Activated B cell treated with CpG ODN at 0.5 μM for 24 hours (primary cell): ENCODE data around the gene RPS6KA2. TPM values are rescaled to one million over a fixed set of nuclear protein-coding genes. Genes with fewer than 3 reads are reported as not detected.

ENCODE experiments used
- ATAC-seq: fragments of 200-7000 bp; cut with Tn5 transposase; one replicate; pipeline ENCODE4 v1.10.0; 2021; ENCODE audit warnings: low read depth, mild to moderate bottlenecking, moderate library complexity
- CTCF ChIA-PET: fragments of 350-600 bp; sonication (Branson Sonifier 250); formaldehyde crosslinking; loops from one replicate; lab custom pipeline; 2021; ENCODE audit warnings: antibody characterized with exemption; lab: Charles Lee
- POLR2A ChIA-PET: fragments of 350-600 bp; sonication (Branson Sonifier 250); formaldehyde crosslinking; loops from one replicate; lab custom pipeline; 2021; ENCODE audit warnings: antibody characterized with exemption; lab: Charles Lee
- DNase-seq: peaks from one replicate; pipeline ENCODE4 v3.0.0; 2022
- H3K27ac Mint-ChIP-seq: one replicate; pipeline ENCODE4 v1.8.0; 2020; ENCODE audit warnings: mixed read lengths
- H3K27me3 Mint-ChIP-seq: one replicate; pipeline ENCODE4 v1.8.0; 2021; ENCODE audit warnings: mixed read lengths
- H3K36me3 Mint-ChIP-seq: one replicate; pipeline ENCODE4 v1.8.0; 2021; ENCODE audit warnings: low read depth, mixed read lengths
- H3K4me1 Mint-ChIP-seq: one replicate; pipeline ENCODE4 v1.8.0; 2021; ENCODE audit warnings: mixed read lengths
- H3K4me3 Mint-ChIP-seq: one replicate; pipeline ENCODE4 v1.8.0; 2020; ENCODE audit warnings: mild to moderate bottlenecking, mixed read lengths
- H3K9me3 Mint-ChIP-seq: one replicate; pipeline ENCODE4 v1.8.0; 2020; ENCODE audit warnings: mixed read lengths
- CTCF ChIP-seq: fragments of 200-600 bp; IDR thresholded peaks from one replicate; pipeline ENCODE4 v1.8.0; 2022; ENCODE audit warnings: antibody characterized with exemption, mild to moderate bottlenecking
- intact Hi-C: fragments of 100-400 bp; cut with micrococcal nuclease; formaldehyde crosslinking; loops from one replicate; pipeline ENCODE4 v1.15.1; 2024
- total RNA-seq: library from RNA; stranded (reverse); gene quantifications from 2 replicates; pipeline ENCODE4 v1.2.3, GENCODE V29; 2022

RPS6KA2 gene
- total RNA-seq, 1 donor from 2014 or later: 14.4 TPM

- intact Hi-C loops: no loop called here
- Mint-ChIP-seq H3K4me3 (no peak overlapping the region), H3K27me3 (peaks cover 8% of the 10 kb centered on the region), H3K27ac (no peak overlapping the region), H3K36me3 (peaks cover 3% of the 10 kb centered on the region), H3K4me1 (peaks cover 3% of the 10 kb centered on the region), H3K9me3 (peaks cover 11% of the 10 kb centered on the region)
- ChIA-PET CTCF (no interaction called here), POLR2A (no interaction called here)
- no peak for DNase-seq
- no peak for TF ChIP-seq CTCF
- ATAC-seq: no peak
Observed at GRCh38 chr6:166559662-166560061, 67.4 kb downstream of the RPS6KA2 start.

GRCh38 chr6:166559211-166559610 is 67.8 kb downstream of the RPS6KA2 start:
- ATAC-seq: no peak
- no peak for DNase-seq
- H3K27me3 Mint-ChIP-seq: peaks cover 8% of the 10 kb centered on the region
- H3K4me1 Mint-ChIP-seq: peaks cover 3% of the 10 kb centered on the region
- CTCF ChIA-PET: no interaction called here
- H3K36me3 Mint-ChIP-seq: peaks cover 3% of the 10 kb centered on the region
- no peak overlapping the region for H3K4me3 Mint-ChIP-seq
- no peak overlapping the region for H3K27ac Mint-ChIP-seq
- intact Hi-C loops: no loop called here
- TF ChIP-seq CTCF: no peak
- peaks cover 11% of the 10 kb centered on the region for H3K9me3 Mint-ChIP-seq
- POLR2A ChIA-PET: no interaction called here

GRCh38 chr6:166558156-166559005 is 68.7 kb downstream of the RPS6KA2 start:
- DNase-seq (no peak), ATAC-seq (no peak)
- Mint-ChIP-seq H3K4me1 (peaks cover 3% of the 10 kb centered on the region), H3K9me3 (peaks cover 11% of the 10 kb centered on the region), H3K27me3 (peaks cover 8% of the 10 kb centered on the region), H3K36me3 (peaks cover 3% of the 10 kb centered on the region), H3K4me3 (no peak overlapping the region), H3K27ac (no peak overlapping the region)
- POLR2A ChIA-PET: no interaction called here
- CTCF ChIA-PET: no interaction called here
- no peak for TF ChIP-seq CTCF
- intact Hi-C loops: no loop called here

GRCh38 chr6:166556863-166557322 is 70.2 kb downstream of the RPS6KA2 start:
- ChIA-PET POLR2A (no interaction called here), CTCF (no interaction called here)
- peaks cover 8% of the 10 kb centered on the region for H3K27me3 Mint-ChIP-seq
- intact Hi-C loops: no loop called here
- peaks cover 3% of the 10 kb centered on the region for H3K4me1 Mint-ChIP-seq
- no peak overlapping the region for H3K27ac Mint-ChIP-seq
- peaks cover 3% of the 10 kb centered on the region for H3K36me3 Mint-ChIP-seq
- peaks cover 11% of the 10 kb centered on the region for H3K9me3 Mint-ChIP-seq
- ATAC-seq (peak; percentile 73), DNase-seq (no peak)
- no peak for TF ChIP-seq CTCF
- H3K4me3 Mint-ChIP-seq: no peak overlapping the region

GRCh38 chr6:166556336-166556735 is 70.7 kb downstream of the RPS6KA2 start:
- intact Hi-C loops: no loop called here
- H3K4me1 Mint-ChIP-seq: peaks cover 3% of the 10 kb centered on the region
- ATAC-seq (no peak), DNase-seq (no peak)
- ChIA-PET CTCF (no interaction called here), POLR2A (no interaction called here)
- H3K27me3 Mint-ChIP-seq: peaks cover 8% of the 10 kb centered on the region
- H3K9me3 Mint-ChIP-seq: peaks cover 11% of the 10 kb centered on the region
- no peak overlapping the region for H3K27ac Mint-ChIP-seq
- H3K36me3 Mint-ChIP-seq: peaks cover 3% of the 10 kb centered on the region
- no peak overlapping the region for H3K4me3 Mint-ChIP-seq
- no peak for TF ChIP-seq CTCF
